SIG-M5 treated with dmso at 0.1 percent for 504 hours (cell line): ENCODE data around the gene ACIN1.

Experiments
- DNase-seq: peaks from one replicate; lab custom pipeline; 2025; ENCODE audit not compliant: unreplicated experiment; lab: John Stamatoyannopoulos, UW

ACIN1 gene

DNA sequence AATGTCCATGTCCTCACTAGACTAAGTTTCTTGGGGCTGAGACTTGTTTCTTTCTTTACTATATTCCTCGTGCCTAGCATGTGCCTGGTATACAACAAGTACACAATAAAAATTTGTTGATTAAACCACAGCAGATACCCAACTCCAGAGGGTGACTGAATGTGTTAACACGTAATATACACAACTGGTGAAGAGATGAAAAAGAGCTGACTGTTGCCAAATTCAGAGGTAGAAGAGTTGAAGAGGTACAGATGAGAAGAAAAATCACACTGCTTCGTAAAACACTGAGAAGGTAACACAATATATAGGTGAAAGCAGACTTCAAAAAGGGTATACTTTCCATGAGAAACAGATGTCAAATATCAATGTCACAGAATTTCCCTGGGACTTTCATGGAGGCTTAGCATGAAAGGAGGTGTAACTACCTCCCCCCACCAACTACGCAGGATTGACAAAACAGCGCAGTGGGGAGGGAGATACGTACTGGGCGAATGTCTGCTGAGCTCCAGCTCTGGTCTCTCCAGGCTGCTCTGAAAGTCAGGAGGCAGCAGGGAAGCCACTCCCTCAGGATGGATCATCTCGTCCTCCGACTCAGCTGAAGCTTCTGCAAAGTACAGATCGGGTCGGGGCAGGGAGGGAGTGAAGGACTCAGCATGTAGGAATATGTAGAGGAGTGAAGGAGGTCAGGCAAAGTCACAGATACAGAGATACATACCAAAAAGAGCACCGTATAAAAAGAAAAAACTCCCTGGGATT is 5.3 kb downstream of the ACIN1 start:
- no peak for DNase-seq

DNA sequence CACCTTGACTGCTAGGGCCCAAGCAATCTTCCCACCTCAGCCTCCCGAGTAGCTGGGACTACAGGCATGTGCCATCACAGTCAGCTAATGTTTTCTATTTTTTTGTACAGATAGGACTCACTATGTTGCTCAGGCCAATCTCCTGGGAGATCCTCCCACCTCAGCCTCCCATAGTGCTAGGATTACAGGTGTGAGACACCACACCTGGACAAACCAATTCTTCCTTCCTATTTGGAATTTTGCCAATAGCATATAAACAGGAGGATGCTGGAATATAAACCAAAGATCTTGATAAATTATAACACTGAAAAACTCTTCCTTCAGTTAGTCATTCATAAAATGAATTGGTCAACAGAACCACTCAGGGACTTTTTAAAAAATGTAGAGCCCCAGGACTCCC is 8.4 kb downstream of the ACIN1 start:
- no peak for DNase-seq

DNA sequence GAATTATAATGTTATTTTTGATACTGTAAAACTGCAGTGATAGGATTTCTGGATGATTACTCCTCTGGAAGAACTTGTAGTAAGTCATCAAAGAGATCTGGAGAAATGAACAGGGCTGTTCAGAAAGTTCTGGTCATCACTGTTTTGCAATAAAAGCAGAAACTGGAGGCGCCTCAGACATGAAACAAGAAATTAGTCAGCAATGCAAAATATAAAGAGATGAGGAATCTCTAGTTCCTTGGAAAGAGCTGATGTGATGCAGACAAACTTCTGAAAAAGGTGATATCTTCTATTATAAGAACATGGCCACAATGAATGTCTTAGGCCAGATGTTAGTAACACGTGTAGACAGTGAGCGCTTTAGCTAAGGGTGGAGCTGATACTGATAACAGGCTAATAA is 9.5 kb downstream of the ACIN1 start:
- DNase-seq = no peak

DNA sequence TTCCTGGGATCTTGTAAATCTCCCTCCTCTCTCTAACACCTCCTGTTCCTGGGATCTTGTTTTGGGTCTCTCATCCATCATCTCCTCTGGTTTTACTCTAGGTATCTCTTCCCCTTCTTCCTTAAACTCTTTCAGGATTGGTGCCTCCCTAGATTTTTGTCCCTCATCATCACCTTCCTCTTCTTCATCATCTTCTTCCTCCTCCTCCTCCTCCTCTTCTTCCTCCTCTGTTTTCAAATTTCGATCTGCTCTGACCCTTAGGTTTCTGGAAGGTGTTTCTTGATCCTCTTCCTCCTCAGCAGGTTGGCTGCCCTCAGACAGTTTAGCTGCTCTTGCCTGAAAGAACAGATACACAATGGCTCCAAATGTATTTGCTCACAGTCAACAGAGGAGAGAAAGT is 14.5 kb downstream of the ACIN1 start:
- no peak for DNase-seq

DNA sequence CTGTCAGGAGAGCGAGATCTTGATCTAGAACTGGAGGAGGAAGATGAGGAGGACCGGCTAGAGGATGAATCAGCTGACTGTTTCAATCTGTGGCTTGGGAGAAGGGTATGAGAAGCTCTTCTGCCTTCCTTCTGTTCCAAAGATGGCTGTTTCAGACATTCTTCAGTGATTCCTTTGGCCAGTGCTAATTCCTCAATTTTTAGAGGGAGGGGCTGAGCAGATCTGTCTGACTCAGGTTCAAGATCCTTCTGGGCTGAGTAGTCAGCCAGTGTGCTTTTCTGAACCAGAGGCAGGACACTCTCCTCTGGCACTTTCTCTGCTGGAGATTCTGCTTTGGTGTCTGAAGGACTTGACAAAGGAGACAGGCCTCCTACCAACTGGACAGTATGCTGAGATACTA is 15.2 kb downstream of the ACIN1 start:
- DNase-seq = no peak

DNA sequence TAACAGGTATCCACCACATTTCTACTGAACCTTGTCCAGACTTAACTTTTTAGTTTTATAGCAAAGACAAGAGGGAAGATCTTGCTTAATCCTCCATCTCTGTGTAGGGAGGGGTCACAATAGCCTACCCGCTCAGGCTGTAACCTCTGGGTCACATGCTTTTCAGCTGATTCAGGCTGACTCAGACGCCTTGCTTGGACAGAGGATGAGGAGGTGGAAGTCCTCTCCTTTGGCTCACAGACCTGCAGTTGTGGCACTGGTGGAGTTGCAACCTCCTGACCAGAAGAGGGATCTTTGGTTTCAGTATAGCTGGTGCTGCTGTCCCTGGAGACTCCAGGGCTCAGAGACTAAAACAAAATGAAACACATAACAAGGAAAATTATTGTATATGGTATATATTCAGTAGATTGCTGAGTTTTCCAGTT is 16.2 kb downstream of the ACIN1 start:
- no peak for DNase-seq

DNA sequence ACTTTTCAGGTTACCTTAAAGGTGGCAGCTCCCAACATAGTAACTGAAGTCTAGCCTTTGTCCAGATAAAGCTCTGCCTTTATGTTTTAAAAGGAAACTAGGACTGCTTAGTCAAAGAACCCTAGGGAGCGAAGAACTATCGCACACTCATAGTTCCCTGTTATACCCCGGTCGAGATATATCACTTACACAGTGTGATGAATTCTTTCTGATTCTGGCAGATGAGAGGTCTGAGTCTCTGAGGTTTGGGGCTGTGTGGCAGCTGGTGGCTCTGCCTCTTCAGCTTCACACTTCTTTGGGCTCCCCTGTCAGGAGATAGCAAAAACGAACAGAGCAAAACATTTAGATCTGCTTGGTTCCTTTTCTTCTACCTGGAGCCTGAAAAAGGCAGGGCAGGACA is 17.0 kb downstream of the ACIN1 start:
- no peak for DNase-seq

DNA sequence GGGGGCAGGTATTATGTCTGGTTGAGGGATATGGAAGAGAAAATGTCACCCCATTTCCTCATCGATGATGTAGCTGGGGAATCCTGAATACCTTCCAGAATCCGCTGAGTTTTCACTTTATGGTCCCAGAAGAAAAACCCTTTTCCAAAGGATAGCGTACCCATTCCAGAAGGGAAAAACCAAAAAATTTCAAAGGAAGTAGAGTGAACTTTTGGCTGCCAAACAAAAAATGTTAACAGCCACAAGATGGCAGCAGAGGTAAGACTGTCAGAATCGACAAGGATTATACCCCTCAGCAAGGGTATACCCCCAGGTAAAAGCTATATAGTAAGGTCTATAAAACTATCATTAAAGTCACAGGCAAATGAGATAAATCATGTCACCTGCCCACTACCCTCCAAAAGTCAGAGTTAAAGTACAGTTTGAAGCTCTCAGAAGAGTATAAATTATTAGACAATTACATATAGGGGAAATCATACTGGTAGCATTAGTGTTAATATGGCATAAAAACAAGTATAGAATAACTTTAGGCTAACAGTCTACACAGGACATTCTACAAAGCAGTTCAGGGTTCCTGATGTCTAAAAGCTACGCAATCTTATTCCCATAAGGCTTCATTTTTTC is 18.0 kb downstream of the ACIN1 start:
- no peak for DNase-seq

DNA sequence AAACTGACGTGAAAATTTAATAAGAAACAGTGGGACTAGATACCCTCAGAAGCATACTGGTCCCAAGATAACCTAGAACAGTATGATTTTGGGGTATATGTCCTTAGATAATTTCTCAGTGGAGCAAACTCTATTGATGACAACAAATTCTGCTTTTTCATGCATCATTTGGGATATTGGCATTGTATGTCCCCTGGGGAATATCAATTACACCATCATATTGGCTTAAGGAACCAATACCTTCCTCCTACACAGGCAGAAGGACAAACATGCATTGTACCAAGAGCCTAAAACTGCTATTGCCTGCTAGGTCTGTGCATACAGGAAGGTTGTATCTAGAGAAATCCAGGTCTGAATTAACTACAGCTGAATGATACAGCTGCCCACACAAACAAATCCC is 20.0 kb downstream of the ACIN1 start:
- no peak for DNase-seq

DNA sequence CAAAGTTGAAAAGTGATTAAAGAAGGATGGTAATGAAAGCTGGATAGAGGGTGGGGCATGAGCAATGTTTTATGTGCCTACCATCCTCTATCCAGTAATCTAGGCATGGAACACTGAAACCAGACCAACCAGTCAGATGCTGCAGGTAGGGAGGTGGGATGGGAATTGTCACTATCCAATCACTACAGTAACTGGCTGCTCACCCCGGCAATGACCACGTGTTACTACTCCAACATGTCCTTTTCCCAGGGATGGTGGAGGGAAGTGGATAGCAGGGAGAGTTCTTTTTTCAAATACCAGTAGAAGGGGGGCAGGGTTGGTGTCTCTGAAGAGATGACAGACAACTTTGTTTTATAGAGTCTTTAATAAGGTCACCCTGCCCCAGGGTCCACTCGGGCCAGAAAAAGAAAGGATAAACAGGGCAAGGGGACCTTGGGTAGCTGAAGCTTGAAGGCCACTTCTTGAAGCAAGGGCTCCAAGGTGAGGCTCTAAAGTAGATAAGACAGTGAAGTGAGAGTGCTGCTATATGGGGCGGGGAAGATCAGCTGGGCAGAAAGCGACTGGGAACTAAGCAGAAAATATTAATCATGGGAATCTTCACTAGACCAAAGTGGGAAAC is 22.9 kb downstream of the ACIN1 start:
- no peak for DNase-seq

DNA sequence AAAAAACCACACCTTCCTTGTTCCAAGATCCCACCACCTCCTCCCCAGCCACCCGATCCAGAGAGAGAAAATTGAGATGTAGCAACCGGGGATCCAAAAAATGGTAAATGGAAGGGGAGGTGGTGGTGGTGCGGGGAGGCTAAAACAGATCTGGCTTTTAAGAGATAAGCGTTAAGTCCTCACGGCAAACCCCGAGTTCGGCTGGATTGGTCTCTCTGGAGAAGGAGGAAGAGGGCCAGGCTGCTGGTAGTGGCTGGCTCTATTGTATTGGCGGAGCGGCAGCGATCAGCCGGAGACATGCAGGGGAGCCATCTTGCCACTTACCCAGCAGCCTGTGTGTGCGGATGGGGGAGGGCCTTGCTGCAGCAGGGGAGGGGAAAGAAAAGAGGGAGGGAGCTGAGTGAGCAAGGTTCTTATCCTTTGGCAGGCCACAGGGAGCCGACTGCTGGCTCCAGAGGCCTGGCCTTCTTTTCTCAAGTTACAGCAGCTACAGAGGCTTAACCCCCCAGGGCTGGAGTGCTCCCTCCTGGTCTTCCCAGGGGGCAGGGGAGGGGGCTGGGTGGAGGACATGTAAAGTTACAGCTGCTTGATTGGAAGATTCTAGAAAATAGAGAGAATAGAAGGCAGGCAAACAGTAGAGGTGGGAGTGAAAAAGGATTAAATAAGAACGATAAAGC is 23.6 kb downstream of the ACIN1 start:
- DNase-seq = no peak

DNA sequence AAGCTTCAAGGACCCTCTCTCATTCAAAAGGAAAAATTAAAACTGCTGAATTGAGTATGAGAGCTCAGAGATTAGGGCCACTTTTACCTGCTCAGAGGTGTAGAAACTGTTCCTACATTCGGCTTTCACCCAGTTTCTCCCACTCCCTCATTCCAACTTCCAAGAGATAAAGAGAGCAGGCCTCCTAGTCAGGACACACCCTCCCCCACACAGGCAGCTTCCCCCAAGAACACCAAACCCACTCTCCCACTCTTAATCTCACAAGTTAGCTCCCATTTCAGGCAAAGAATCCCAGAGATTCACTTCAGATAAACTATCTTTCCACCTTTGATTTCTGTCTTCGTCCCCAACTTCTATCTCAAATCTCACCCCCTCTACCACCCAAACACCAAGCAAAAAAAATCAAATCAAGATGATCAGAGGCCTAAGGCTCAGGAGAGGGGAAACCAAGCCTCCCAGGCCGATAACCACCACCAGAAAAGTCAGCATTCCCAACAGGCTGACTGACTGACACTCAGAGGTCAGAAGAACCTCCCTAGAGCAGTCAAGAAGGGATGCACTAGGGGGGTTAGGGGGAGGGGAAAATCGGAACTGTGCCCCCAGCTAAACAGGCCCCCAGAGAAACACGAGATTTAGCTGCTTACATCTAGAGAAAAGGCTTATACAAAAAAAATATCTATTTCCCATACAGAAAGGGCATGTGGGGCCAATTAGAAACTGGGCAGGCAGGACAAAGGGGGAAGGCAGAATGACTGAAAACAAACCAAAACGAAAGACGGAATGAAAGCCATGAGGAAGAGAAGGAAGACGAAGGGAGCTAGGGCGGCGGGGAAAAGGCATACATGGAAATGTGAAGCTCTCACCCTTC is 24.4 kb downstream of the ACIN1 start:
- DNase-seq = no peak

DNA sequence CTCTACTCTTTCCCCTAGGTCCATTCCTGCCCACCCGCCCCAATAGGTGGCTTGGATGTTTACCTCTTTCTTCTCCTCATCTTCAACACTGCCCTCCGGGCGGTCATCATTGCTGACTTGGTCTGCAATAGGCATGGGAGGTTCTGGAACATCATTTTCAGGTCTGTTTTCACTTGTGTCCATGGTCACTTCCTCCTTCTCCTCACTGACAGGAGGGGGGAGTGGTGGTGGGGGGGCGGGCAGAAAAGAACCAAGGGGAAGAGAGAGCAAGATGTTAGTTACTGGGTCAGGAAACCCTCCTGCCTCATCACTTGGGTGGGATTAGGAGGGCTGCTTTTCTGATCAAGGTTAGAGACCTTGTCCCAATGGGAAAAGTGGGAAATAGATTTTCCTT is 25.5 kb downstream of the ACIN1 start:
- DNase-seq = no peak

DNA sequence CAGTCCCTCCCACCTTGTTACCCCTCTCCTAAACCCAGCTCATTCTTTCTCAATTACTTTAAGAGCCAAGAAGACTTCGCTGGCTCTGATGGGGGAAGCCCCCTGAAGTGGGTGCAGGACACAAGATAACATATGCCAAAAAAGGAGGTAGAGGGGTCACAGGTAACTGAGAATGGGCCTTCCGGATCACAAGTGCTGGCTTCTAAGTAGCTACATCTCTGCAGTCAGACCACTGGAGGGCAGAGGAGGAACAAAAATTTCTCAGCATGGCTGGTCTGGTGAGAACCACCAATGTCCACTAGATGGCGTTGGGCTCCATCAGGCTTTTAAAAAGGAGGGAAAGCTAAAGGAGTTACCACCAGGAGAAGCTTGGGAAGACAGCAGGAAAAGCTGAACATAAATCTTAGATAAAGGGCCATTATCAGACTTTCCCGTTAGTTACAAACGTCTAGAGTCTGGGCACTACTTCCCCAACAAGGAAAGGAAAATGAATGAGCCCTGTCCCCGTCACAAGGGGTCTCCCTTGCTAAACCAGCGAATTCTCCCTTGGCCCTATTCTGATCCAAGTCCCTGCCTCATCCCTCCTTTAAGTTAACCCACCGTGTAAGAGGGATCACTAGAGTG is 26.0 kb downstream of the ACIN1 start:
- no peak for DNase-seq

DNA sequence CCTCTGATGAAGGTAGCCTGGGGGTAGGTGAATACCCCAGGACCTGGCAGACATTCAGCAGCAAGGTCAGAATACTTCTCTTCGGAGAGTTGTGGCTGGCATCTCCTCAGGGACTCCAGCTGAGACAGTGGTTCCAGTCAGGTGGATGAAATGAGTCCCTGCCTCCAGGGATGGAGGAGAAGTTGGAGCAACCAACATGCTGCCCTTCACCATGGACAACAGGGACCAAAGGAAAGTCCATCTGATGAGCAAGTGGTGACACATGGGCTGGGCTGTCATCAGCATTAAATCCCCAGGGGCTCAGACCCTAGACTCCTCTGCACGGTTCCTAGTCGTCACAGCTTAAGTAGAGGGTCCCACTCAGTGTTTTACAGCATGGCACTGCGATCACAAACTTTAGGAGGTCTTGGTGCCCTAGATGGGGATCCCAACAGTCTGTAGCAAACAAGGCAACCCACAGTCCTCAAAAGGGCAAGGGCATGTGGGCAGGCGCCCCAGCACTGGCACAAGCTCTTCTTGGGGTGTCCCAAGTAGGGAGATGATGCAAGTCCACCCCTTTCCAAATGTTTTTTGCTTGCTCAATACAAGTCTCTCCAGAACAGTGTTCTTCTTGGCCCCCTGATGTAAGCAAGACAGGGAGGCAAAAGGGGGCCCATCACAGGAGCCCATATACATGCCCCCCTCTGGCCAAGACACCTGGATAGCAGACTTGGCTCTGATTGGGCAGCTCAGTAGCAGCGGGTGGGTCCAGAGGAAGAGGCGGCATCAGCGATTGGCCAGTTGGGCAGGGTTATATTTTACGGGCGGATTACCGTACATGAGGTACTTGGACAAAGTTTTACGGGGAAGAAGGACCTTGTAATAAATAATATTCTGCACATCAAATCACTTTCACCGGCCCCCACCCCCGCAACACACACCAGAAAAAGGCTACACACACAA is 26.8 kb downstream of the ACIN1 start:
- no peak for DNase-seq

DNA sequence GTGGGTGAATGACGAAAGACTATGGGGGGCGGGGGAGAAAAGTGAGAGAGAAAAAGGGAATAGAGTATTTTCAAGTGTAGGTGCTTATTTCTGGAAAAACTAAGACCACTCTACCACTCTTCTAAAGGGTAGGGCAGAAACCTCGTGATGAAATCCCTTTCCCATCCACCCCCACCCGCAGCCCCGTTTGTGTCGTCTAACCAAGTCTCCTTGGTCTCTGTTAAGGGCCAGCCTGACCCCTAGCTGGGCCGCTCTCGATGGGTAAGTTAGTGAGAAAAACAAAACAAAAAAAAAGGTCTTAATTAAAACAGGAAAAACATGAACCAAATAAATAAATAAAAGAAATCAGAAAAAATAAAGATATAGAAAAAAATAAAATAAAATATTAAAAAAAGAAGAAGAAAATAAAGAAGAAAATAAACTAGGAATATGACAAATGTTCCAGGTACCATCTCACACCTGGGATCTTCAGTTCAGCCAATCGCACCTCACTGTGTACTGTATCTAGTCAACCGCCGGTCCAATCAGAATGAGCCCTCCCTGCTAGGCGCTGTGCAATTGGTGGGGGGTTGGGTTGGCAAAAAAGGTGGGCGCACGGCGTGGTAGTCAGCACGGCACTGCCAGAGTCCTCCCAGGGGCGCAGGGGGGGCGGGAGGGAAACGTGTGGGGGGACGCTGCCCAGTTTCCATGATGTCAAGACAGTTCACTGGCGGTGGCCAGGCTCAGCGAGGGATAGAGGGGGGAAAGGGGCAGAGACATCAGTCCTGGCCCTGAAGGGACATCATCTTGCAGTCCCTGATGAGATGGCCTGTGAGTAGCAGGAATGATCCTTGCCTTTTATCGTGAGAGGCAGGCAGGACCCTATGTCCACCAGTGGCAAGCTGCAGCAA is 27.8 kb downstream of the ACIN1 start:
- no peak for DNase-seq

DNA sequence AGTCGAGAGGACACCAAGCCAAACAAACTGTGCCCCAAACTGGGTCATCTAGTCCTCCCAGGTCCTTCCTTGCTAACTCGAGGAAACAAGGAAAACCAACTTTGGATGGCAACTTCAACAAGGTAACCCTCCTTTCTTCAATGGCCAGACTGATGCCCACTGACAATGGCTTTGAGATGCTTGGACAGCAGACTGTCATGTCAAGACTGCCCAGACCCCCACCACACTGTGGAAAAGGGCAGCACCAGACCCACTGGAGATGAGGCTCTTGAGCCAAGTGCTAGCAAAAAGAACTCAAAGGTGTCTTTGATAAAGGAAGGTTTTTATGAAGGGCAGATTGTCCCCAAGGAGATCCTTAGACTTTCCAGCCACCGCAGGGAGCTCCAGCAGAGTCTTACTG is 28.6 kb downstream of the ACIN1 start:
- no peak for DNase-seq

DNA sequence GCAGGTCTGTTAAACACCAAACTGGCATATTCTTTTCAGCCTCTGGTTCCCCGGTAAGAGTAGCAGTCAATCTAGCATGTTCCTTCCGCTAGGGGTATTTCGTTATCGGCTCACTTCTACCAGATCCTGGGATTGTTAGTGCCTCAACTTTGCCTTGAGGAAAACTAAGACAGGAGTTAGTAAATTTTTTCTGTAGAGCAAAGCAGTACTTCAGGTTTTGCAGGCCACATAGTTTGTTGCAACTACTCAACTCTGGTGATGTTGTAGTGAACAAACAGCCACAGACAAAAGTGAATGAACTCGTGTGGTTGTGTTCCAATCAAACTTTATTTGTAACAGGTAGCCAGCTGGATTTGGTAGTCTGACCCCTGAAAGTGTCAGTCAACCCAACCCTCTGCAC is 31.3 kb downstream of the ACIN1 start:
- DNase-seq = no peak
